K562 (cell line): ENCODE data around the gene PTPRB. TPM values are rescaled to one million over a fixed set of nuclear protein-coding genes. Genes with fewer than 3 reads are reported as not detected.

Experiments
- CHD2 ChIP-seq: IDR thresholded peaks from 2 replicates; pipeline ENCODE4 v1.6.1; 2011; ENCODE audit warnings: low read depth, low read length
- E4F1 ChIP-seq: fragments of 250-450 bp; sonication (Bioruptor Pico); IDR thresholded peaks from 2 replicates; pipeline ENCODE4 v1.5.0; 2021; ENCODE audit warnings: mild to moderate bottlenecking, borderline replicate concordance
- GABPA ChIP-seq: fragments of 200-800 bp; sonication (Bioruptor generic); conservative IDR thresholded peaks from 2 replicates; pipeline ENCODE4 v1.6.1; 2016; ENCODE audit warnings: low read depth, missing genetic modification characterization, missing compliant biosample characterization
- GTF2F1 ChIP-seq: IDR thresholded peaks from 2 replicates; pipeline ENCODE4 v1.6.1; 2011; ENCODE audit warnings: low read depth, low read length, improper control_type of control experiment
- IFI16 ChIP-seq: fragments of 250-450 bp; sonication (Bioruptor Pico); IDR thresholded peaks from 2 replicates; pipeline ENCODE4 v2.1.2; 2022; ENCODE audit warnings: mild to moderate bottlenecking, inconsistent platforms
- KDM2B ChIP-seq: fragments of 250-450 bp; sonication (Bioruptor Pico); IDR thresholded peaks from 2 replicates; pipeline ENCODE4 v1.8.0; 2021; ENCODE audit warnings: mild to moderate bottlenecking, moderate library complexity
- NCOA2 ChIP-seq, 2 experiments: fragments of 450-650 bp; IDR thresholded peaks; 2 replicates each; pipeline ENCODE4 v1.6.1; 2018; ENCODE audit warnings: mild to moderate bottlenecking in 2 of 2, moderate library complexity in 1 of 2; ENCODE audit not compliant: partially characterized antibody in 2 of 2
- PHF8 ChIP-seq: fragments of 200-600 bp; sonication (generic); IDR thresholded peaks from 2 replicates; pipeline ENCODE4 v1.6.1; 2012; ENCODE audit warnings: mixed run types, mild to moderate bottlenecking, inconsistent platforms, low read length, moderate library complexity, borderline replicate concordance
- RFX1 ChIP-seq: fragments of 450-650 bp; IDR thresholded peaks from 2 replicates; pipeline ENCODE4 v1.6.1; 2016; ENCODE audit warnings: mild to moderate bottlenecking, moderate library complexity
- U2AF2 ChIP-seq: fragments of 200-400 bp; formaldehyde crosslinking; optimal IDR thresholded peaks from 2 replicates; pipeline ENCODE3; 2017; ENCODE audit warnings: low read depth, mild to moderate bottlenecking, low read length
- ZNF146 ChIP-seq: IDR thresholded peaks from one replicate; pipeline ENCODE4 v1.6.1; 2018; ENCODE audit warnings: missing compliant biosample characterization; ENCODE audit not compliant: unreplicated experiment
- ZNF347 ChIP-seq: fragments of 450-650 bp; formaldehyde crosslinking; IDR thresholded peaks from 2 replicates; pipeline ENCODE4 v1.4.0; 2020; ENCODE audit warnings: low read depth, mild to moderate bottlenecking, moderate library complexity
- ZNF592 ChIP-seq: fragments of 450-650 bp; IDR thresholded peaks from 2 replicates; pipeline ENCODE4 v1.6.1; 2017; ENCODE audit warnings: antibody characterized with exemption, mild to moderate bottlenecking
- ZNF785 ChIP-seq: fragments of 250-450 bp; sonication (Bioruptor Pico); IDR thresholded peaks from 2 replicates; pipeline ENCODE4 v1.4.0; 2020; ENCODE audit warnings: mild to moderate bottlenecking
- polyA plus RNA-seq, 8 experiments: library from polyadenylated mRNA; depleted of rRNA in 4 of 8; stranded (reverse) in 5 of 8; unstranded in 3 of 8; fragments of >200 nt; fragmentation: Nextera tagmentation in 2 of 8; fragmentation: Illumina TruSeq in 1 of 8; extraction: Ambion mirVana in 2 of 8; extraction: Trizol in 1 of 8; gene quantifications; 2 replicates each; pipeline versions ENCODE4 v1.2.1 to v1.2.3, GENCODE V29; 2011 to 2014; ENCODE audit warnings: inconsistent platforms in 1 of 8, missing spikeins in 1 of 8
- total RNA-seq, 7 experiments: library from RNA; depleted of rRNA in 6 of 7; stranded (reverse); fragments of >200 nt in 6 of 7; fragmentation: Illumina TruSeq in 2 of 7; extraction: Trizol in 2 of 7; gene quantifications; 2 replicates each; pipeline versions ENCODE4 v1.2.1 to v1.2.3, GENCODE V29; 2011 to 2021; ENCODE audit warnings: low replicate concordance in 1 of 7
- TF ChIP-seq, protein P1 (sequence below): fragments of 250-450 bp; sonication (Bioruptor Pico); IDR thresholded peaks from 2 replicates; pipeline ENCODE4 v1.8.0; 2022; ENCODE audit warnings: inconsistent platforms
- TF ChIP-seq, protein P2 (sequence below): IDR thresholded peaks from 2 replicates; pipeline ENCODE4 v1.6.1; 2014; ENCODE audit warnings: antibody characterized with exemption

PTPRB gene
- total and polyA plus RNA-seq, 9 of the 15 experiments (the other 6 are each of a cell fraction or from before 2014, with no cell fraction given) = 0.46 to 5.9 (median 3.1) TPM

GRCh38 chr12:70467918-70468733 is 169.1 kb downstream of the PTPRB start (continued):
- no peak for TF ChIP-seq U2AF2
- TF ChIP-seq, protein P1, sequence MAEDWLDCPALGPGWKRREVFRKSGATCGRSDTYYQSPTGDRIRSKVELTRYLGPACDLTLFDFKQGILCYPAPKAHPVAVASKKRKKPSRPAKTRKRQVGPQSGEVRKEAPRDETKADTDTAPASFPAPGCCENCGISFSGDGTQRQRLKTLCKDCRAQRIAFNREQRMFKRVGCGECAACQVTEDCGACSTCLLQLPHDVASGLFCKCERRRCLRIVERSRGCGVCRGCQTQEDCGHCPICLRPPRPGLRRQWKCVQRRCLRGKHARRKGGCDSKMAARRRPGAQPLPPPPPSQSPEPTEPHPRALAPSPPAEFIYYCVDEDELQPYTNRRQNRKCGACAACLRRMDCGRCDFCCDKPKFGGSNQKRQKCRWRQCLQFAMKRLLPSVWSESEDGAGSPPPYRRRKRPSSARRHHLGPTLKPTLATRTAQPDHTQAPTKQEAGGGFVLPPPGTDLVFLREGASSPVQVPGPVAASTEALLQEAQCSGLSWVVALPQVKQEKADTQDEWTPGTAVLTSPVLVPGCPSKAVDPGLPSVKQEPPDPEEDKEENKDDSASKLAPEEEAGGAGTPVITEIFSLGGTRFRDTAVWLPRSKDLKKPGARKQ (CRISPR knock-in tag) = no peak
- no peak for TF ChIP-seq KDM2B (CRISPR knock-in tag)
- no peak for TF ChIP-seq E4F1 (CRISPR knock-in tag)
- no peak for TF ChIP-seq ZNF785 (CRISPR knock-in tag)
- no peak for TF ChIP-seq ZNF592
- TF ChIP-seq, protein P2, sequence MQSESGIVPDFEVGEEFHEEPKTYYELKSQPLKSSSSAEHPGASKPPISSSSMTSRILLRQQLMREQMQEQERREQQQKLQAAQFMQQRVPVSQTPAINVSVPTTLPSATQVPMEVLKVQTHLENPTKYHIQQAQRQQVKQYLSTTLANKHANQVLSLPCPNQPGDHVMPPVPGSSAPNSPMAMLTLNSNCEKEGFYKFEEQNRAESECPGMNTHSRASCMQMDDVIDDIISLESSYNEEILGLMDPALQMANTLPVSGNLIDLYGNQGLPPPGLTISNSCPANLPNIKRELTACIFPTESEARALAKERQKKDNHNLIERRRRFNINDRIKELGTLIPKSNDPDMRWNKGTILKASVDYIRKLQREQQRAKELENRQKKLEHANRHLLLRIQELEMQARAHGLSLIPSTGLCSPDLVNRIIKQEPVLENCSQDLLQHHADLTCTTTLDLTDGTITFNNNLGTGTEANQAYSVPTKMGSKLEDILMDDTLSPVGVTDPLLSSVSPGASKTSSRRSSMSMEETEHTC = no peak
- no peak for TF ChIP-seq IFI16 (CRISPR knock-in tag)
- TF ChIP-seq RFX1 = no peak
- TF ChIP-seq GTF2F1 = no peak
- no peak for TF ChIP-seq CHD2
- TF ChIP-seq NCOA2 (IDR thresholded peaks at IDR 0.05; ENCODE audit: partially characterized antibody in 2 of 2) = no peak
- no peak for TF ChIP-seq ZNF146 (CRISPR knock-in tag)
- no peak for TF ChIP-seq ZNF347 (CRISPR knock-in tag)
- TF ChIP-seq GABPA = peak; percentile 86
- TF ChIP-seq PHF8 = peak; percentile 21; the same call in 1 of the 2 replicates
